Immature natural killer cell (primary cell): Measurements from ENCODE around the gene CARD11. TPM values are rescaled to one million over a fixed set of nuclear protein-coding genes. Genes with fewer than 3 reads are reported as not detected.

Experiments
- DNase-seq, 3 donors: peaks; one replicate each; pipeline ENCODE4 v3.0.0; 2022; ENCODE audit warnings: mixed read lengths in 1 of 3
- H3K27ac Mint-ChIP-seq, 6 donors: one replicate each; pipeline ENCODE4 v1.8.0; 2020; ENCODE audit warnings: mixed read lengths in 6 of 6, mild to moderate bottlenecking in 5 of 6, inconsistent platforms in 4 of 6, moderate library complexity in 3 of 6
- H3K27me3 Mint-ChIP-seq, 3 donors: one replicate each; pipeline ENCODE4 v1.8.0; 2020 to 2021; ENCODE audit warnings: low read depth in 3 of 3, mild to moderate bottlenecking in 3 of 3, mixed read lengths in 3 of 3, moderate library complexity in 3 of 3, inconsistent platforms in 1 of 3
- H3K36me3 Mint-ChIP-seq, 3 donors: one replicate each; pipeline ENCODE4 v1.8.0; 2020; ENCODE audit warnings: mixed read lengths in 3 of 3, inconsistent platforms in 2 of 3, mild to moderate bottlenecking in 2 of 3
- H3K4me1 Mint-ChIP-seq, 2 donors: one replicate each; pipeline ENCODE4 v1.8.0; 2020; ENCODE audit warnings: inconsistent platforms in 2 of 2, mild to moderate bottlenecking in 2 of 2, mixed read lengths in 2 of 2, moderate library complexity in 1 of 2
- H3K4me3 Mint-ChIP-seq, 5 donors: one replicate each; pipeline ENCODE4 v1.8.0; 2020; ENCODE audit warnings: mild to moderate bottlenecking in 5 of 5, mixed read lengths in 5 of 5, inconsistent platforms in 3 of 5, moderate library complexity in 3 of 5
- H3K9me3 Mint-ChIP-seq, 6 donors: one replicate each; pipeline ENCODE4 v1.8.0; 2020; ENCODE audit warnings: mild to moderate bottlenecking in 6 of 6, mixed read lengths in 6 of 6, inconsistent platforms in 4 of 6, moderate library complexity in 3 of 6
- polyA plus RNA-seq, 3 donors: library from polyadenylated mRNA; unstranded; fragments of 300-500 nt; fragmentation: Illumina TruSeq; gene quantifications; one replicate each; pipeline ENCODE4 v1.2.3, GENCODE V29; 2021

CARD11 gene
- polyA plus RNA-seq, 3 donors from 2014 or later, result 3.3 to 76.5 (median 18.7) TPM

DNA sequence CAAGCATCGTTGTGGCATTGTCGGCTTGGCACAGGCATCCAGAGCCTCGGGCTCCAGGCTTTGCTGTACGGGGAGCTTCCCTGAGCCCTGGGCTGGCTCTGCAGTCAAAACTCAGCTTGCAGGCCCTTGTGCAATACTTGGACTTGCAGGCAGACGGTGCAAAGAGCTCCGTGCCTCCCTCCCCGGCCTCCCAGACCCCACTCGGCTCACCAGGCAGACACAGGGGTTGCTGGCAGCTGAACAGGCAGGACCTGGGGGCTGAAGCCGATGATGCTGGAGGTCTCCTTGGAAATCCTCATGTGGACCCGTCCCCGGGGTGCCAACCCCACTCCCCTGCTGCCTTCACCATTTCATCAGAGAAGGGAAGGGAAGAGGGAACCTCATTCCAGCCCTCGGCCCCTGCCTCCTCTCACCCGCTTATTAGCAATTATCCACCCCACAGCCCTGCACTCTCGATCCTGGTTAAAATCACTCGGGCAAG, 139.9 kb downstream of the CARD11 start:
- DNase-seq, result peak in 2 of 3 donors; percentile 28 to 38
- peaks cover 21 to 38% (median 23%) of the 10 kb centered on the region in 3 donors for H3K36me3 Mint-ChIP-seq
- H3K27ac Mint-ChIP-seq, result peak overlapping the region; percentile 78 to 95 (median 90)
- no peaks in the 10 kb centered on the region for H3K9me3 Mint-ChIP-seq
- peak overlapping the region; percentile 24 to 84 (median 60) for H3K4me3 Mint-ChIP-seq
- H3K4me1 Mint-ChIP-seq, result peaks cover 46 to 50% of the 10 kb centered on the region in 2 donors
- peaks cover 19 to 37% (median 33%) of the 10 kb centered on the region in 3 donors for H3K27me3 Mint-ChIP-seq

DNA sequence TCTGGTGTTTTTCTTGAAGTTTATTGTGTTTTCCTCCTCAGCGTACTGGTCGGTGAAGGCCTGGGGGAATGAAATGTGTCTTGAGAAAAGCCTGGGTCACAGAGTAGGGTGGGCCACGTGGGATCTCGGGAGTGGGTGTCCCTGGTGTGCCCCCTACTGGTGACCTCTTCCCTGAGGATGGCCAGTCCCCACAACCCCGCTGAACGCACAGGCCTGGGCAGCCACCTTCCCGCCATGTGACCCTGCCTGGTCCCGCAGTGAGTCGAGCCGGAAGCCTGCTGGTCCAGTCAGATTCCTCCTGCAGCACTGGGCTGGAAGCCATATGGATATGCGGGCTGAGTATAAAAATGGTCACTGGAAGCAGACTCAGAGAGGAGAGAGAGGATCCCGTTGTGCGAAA, 146.6 kb downstream of the CARD11 start:
- peaks cover 6 to 16% (median 10%) of the 10 kb centered on the region in 3 donors for H3K27me3 Mint-ChIP-seq
- H3K4me1 Mint-ChIP-seq, result peaks cover 43 to 50% of the 10 kb centered on the region in 2 donors
- peak overlapping the region in 3 of 6 donors; percentile 20 to 65 (median 53) for H3K27ac Mint-ChIP-seq
- no peak for DNase-seq
- peaks cover 0 to 2% (median 0%) of the 10 kb centered on the region in 6 donors for H3K9me3 Mint-ChIP-seq
- H3K4me3 Mint-ChIP-seq, result no peak overlapping the region
- H3K36me3 Mint-ChIP-seq, result peaks cover 0 to 4% (median 3%) of the 10 kb centered on the region in 3 donors

- H3K27ac Mint-ChIP-seq, result no peak overlapping the region
Measured at GRCh38 chr7:2896131-2896530, 147.5 kb downstream of the CARD11 start.

DNA sequence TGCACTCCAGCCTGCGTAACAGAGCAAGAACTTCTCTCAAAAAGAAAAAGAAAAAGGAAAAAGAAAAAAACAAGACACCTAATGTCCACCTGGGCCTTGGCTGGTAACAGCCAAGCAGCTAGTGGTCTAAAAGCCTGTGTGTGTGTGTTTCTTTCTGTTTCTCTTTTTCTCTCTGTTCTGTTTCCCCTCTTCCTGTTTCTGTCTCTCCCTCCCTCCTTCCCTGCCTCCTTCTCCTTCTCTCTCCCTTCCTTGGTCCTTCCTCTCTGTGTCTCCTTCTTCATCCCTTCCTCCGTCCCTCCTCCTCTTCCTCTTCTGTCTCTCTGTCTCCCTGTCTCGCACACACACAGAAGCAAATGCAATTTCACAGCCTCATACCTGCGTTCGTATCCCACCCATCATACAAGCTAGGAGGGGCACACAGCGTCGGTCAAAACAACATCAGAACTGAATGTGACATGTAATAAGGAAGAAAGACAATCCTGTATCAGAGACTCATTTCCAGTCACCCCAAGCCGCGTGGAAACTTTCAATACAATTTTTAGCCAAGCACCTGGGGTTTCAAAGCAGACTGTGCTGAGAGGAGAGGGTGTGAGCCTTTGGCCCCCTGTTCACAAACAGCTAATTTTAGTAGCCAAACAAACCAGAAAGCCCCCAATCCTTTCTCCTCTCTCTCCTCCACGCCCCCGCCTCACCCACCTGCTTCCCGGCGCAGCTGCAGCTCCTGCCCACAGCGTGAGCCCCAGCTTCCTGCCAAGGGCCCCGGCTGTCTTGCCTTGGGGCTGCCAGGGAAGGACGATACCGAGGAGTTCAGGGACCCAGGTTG, 149.3 kb downstream of the CARD11 start:
- no peaks in the 10 kb centered on the region for H3K36me3 Mint-ChIP-seq
- peak overlapping the region; percentile 60 to 91 (median 84) for H3K27ac Mint-ChIP-seq
- DNase-seq, result peak; percentile 42 to 50 (median 49)
- peaks cover 0 to 2% (median 0%) of the 10 kb centered on the region in 6 donors for H3K9me3 Mint-ChIP-seq
- H3K27me3 Mint-ChIP-seq, result peaks cover 3 to 9% (median 7%) of the 10 kb centered on the region in 3 donors
- H3K4me3 Mint-ChIP-seq, result peak overlapping the region; percentile 83 to 89 (median 86)
- H3K4me1 Mint-ChIP-seq, result peaks cover 30 to 33% of the 10 kb centered on the region in 2 donors

More at GRCh38 chr7:2896131-2896530, 147.5 kb downstream of the CARD11 start:
- Mint-ChIP-seq H3K4me3 (peak overlapping the region in 1 of 5 donors; percentile 71), H3K27me3 (peaks cover 4 to 15% (median 5%) of the 10 kb centered on the region in 3 donors), H3K9me3 (peaks cover 0 to 2% (median 0%) of the 10 kb centered on the region in 6 donors), H3K36me3 (peaks cover 0 to 4% (median under 1%) of the 10 kb centered on the region in 3 donors), H3K4me1 (peaks cover 34 to 41% of the 10 kb centered on the region in 2 donors)
- DNase-seq, result no peak

- DNase-seq, result peak in 1 of 3 donors; percentile 30
- Mint-ChIP-seq H3K27me3 (peaks cover 3 to 9% (median 7%) of the 10 kb centered on the region in 3 donors), H3K36me3 (no peaks in the 10 kb centered on the region), H3K4me3 (peak overlapping the region; percentile 61 to 89 (median 86)), H3K4me1 (peaks cover 30 to 33% of the 10 kb centered on the region in 2 donors), H3K9me3 (peaks cover 0 to 2% (median 0%) of the 10 kb centered on the region in 6 donors), H3K27ac (peak overlapping the region in 5 of 6 donors; percentile 66 to 91 (median 80))
Measured at GRCh38 chr7:2893411-2893861, 150.2 kb downstream of the CARD11 start.

GRCh38 chr7:2892549-2892948, 151.1 kb downstream of the CARD11 start:
- no peak for DNase-seq
- Mint-ChIP-seq H3K4me1 (peaks cover 30 to 33% of the 10 kb centered on the region in 2 donors), H3K27ac (peak overlapping the region in 1 of 6 donors; percentile 23), H3K4me3 (peak overlapping the region in 3 of 5 donors; percentile 1 to 55 (median 15)), H3K9me3 (peaks cover 0 to 2% (median 0%) of the 10 kb centered on the region in 6 donors), H3K27me3 (peaks cover 3 to 9% (median 3%) of the 10 kb centered on the region in 3 donors), H3K36me3 (no peaks in the 10 kb centered on the region)

- no peaks in the 10 kb centered on the region for H3K36me3 Mint-ChIP-seq
- no peak for DNase-seq
Measured at GRCh38 chr7:2887816-2888215, 155.9 kb downstream of the CARD11 start.

DNA sequence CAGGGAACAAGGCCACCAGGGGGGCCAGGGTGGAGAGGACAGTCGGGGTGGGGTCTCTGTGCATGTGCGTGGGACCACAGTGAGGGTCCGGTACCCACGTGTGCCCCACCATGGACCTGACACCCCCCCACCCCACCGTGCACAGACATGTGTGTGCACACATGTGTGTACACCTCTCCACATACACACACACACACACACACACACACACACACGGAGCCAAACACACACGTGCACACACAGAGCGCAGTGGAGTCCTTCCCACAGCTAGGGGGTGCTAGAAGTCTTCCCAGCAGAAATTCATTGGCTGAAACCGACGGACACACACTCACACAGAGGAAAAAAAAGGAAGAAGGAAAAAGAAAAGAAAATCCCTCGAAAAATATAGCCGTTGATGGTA, 156.8 kb downstream of the CARD11 start:
- no peaks in the 10 kb centered on the region for H3K9me3 Mint-ChIP-seq
- peak overlapping the region in 2 of 5 donors; percentile 20 to 41 for H3K4me3 Mint-ChIP-seq
- peak; percentile 51 to 68 (median 64) for DNase-seq
- H3K27me3 Mint-ChIP-seq, result peaks cover 2 to 5% (median 4%) of the 10 kb centered on the region in 3 donors
- peak overlapping the region in 5 of 6 donors; percentile 6 to 62 (median 35) for H3K27ac Mint-ChIP-seq
- peaks cover 3 to 7% of the 10 kb centered on the region in 2 donors for H3K4me1 Mint-ChIP-seq
- no peaks in the 10 kb centered on the region for H3K36me3 Mint-ChIP-seq

More at GRCh38 chr7:2887816-2888215, 155.9 kb downstream of the CARD11 start:
- no peaks in the 10 kb centered on the region for H3K9me3 Mint-ChIP-seq
- peaks cover 2 to 5% (median 4%) of the 10 kb centered on the region in 3 donors for H3K27me3 Mint-ChIP-seq
- H3K27ac Mint-ChIP-seq, result no peak overlapping the region
- peaks cover 8 to 10% of the 10 kb centered on the region in 2 donors for H3K4me1 Mint-ChIP-seq
- no peak overlapping the region for H3K4me3 Mint-ChIP-seq

DNA sequence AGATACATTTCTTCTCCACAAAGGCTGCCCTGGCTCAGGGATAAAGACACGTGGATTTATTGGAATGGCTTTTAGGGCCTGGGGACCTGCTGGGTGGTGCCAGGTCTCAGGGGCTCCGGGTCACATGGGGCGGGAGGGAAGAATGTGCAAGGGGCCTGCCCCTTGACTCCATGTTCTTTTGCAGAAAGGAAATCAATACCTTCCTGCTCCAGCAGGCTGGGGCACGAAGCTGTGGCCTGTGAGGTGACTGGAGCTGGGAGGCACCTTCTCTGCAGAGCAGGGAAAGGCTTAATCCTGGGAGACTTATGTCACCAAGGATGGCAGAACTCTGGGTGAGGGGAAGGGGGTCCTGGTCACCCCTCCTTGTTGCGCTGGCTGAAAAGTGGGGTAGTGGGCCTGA, 157.3 kb downstream of the CARD11 start:
- Mint-ChIP-seq H3K36me3 (no peaks in the 10 kb centered on the region), H3K27me3 (peaks cover 2 to 5% (median 4%) of the 10 kb centered on the region in 3 donors), H3K4me3 (no peak overlapping the region), H3K9me3 (no peaks in the 10 kb centered on the region), H3K27ac (no peak overlapping the region), H3K4me1 (peaks cover 3 to 7% of the 10 kb centered on the region in 2 donors)
- DNase-seq, result no peak

DNA sequence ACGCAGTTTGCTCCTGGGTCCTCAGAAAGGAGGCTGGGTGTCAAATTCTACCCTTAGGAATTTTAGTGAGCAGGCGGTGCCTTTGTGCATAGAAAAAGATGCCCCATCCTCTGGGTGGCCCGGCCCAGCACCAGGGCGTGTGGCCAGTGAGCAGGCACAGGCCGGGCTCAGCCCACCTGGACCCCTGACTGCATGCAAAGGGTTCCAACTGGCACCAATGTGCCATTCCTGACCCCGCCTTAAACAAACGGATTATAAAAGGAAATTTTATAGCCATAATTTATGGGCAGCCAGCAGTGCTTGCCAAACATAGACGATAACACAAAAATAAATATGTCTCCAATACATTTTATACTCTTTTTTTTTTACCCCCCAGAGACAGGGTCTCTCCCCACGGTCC, 159.5 kb downstream of the CARD11 start:
- Mint-ChIP-seq H3K27me3 (peaks cover 2 to 4% (median 2%) of the 10 kb centered on the region in 3 donors), H3K27ac (no peak overlapping the region), H3K36me3 (no peaks in the 10 kb centered on the region), H3K4me3 (no peak overlapping the region), H3K9me3 (no peaks in the 10 kb centered on the region), H3K4me1 (peaks cover 8 to 9% of the 10 kb centered on the region in 2 donors)
- no peak for DNase-seq

DNA sequence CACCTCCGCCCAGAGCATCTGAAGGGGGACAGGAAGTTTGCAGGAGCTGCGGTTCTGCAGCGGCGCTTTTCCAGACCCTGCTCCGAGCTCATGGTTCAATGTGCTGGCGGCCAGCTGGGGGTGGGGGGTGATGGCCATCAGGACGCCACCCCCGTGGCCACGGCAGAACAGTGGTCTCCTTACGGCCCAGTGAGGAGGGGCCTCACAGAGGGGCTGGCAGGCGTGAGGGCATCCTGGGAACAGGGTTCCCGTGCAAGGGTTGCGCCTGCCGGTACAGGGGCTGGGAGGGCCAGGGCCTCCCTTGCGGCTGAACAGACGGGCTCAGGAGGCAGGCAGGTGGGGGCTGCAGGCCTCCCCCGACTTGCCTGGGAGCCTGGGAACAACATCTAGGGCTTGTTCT, 160.6 kb downstream of the CARD11 start:
- Mint-ChIP-seq H3K9me3 (no peaks in the 10 kb centered on the region), H3K27me3 (peaks cover 2 to 4% (median 2%) of the 10 kb centered on the region in 3 donors), H3K36me3 (no peaks in the 10 kb centered on the region), H3K4me3 (no peak overlapping the region), H3K27ac (no peak overlapping the region), H3K4me1 (peaks cover 18% of the 10 kb centered on the region in 2 donors)
- no peak for DNase-seq

GRCh38 chr7:2882111-2882510, 161.6 kb downstream of the CARD11 start:
- H3K9me3 Mint-ChIP-seq, result no peaks in the 10 kb centered on the region
- H3K27ac Mint-ChIP-seq, result no peak overlapping the region
- H3K4me3 Mint-ChIP-seq, result no peak overlapping the region
- peaks cover 2 to 4% (median 2%) of the 10 kb centered on the region in 3 donors for H3K27me3 Mint-ChIP-seq
- DNase-seq, result no peak
- no peaks in the 10 kb centered on the region for H3K36me3 Mint-ChIP-seq
- H3K4me1 Mint-ChIP-seq, result peaks cover 17% of the 10 kb centered on the region in 2 donors

DNA sequence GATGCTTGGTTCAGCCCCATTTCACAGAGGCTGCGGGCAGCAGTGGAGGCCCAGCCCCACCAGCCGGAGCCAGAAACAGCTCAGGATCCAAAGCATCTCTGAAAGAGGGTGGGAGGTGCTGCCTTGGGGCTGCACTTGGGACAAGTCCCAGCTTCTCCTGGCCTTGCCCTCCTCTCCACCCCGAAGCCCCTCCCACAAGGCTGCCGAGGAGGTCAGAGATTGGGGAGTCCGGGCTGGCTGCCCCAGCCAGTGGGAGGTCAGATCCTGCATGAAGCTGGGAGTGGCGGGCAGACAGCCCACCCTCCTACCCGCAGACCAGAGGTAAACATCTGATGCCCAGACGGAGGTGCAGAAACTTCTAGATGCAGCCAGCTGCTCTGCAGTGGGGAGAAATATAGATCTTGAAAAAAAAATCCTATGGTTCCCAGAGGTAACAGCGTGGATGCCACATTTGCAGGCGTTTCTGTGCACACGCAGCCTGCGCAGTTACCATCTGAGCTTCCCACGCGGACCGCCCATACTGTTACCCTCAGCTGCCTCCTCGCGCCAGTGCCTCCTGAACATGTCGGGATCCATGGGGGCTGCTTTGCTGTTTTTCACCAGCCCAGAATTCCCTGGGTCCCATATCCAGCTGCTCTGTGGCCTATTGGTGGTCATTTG, 162.7 kb downstream of the CARD11 start:
- Mint-ChIP-seq H3K4me1 (peaks cover 13 to 14% of the 10 kb centered on the region in 2 donors), H3K27ac (no peak overlapping the region), H3K27me3 (peaks cover 2 to 4% (median 4%) of the 10 kb centered on the region in 3 donors), H3K36me3 (no peaks in the 10 kb centered on the region), H3K4me3 (no peak overlapping the region), H3K9me3 (no peaks in the 10 kb centered on the region)
- no peak for DNase-seq
